Type B pancreatic cell (in vitro differentiated cells): ENCODE measurements around the gene RHEBL1. TPM values are rescaled to one million over a fixed set of nuclear protein-coding genes. Genes with fewer than 3 reads are reported as not detected.

Experiments used
- DNase-seq: peaks from one replicate; pipeline ENCODE4 v3.0.0; 2021; ENCODE audit warnings: mixed read lengths; ENCODE audit not compliant: unreplicated experiment; ENCODE audit errors: extremely low spot score
- H3K27ac Mint-ChIP-seq: 2 replicates; pipeline ENCODE4 v1.8.0; 2021; ENCODE audit warnings: mild to moderate bottlenecking, mixed read lengths
- H3K27me3 Mint-ChIP-seq: 2 replicates; pipeline ENCODE4 v1.8.0; 2021; ENCODE audit warnings: mixed read lengths
- H3K36me3 Mint-ChIP-seq: 2 replicates; pipeline ENCODE4 v1.8.0; 2021; ENCODE audit warnings: mixed read lengths
- H3K4me1 Mint-ChIP-seq: one replicate; pipeline ENCODE4 v1.8.0; 2021; ENCODE audit warnings: mixed read lengths; ENCODE audit not compliant: unreplicated experiment
- H3K4me3 Mint-ChIP-seq: 2 replicates; pipeline ENCODE4 v1.8.0; 2021; ENCODE audit warnings: mild to moderate bottlenecking, mixed read lengths
- H3K9me3 Mint-ChIP-seq: 2 replicates; pipeline ENCODE4 v1.8.0; 2021; ENCODE audit warnings: mixed read lengths
- total RNA-seq: library from RNA; stranded (reverse); gene quantifications from 2 replicates; pipeline ENCODE4 v1.2.1, GENCODE V29; 2021; ENCODE audit warnings: low replicate concordance
- TF ChIP-seq, protein P1 (sequence below): fragments of 200-600 bp; sonication (generic); conservative IDR thresholded peaks from 2 replicates; pipeline ENCODE4 v1.5.0; 2021; ENCODE audit warnings: antibody characterized with exemption, mild to moderate bottlenecking

RHEBL1 gene
- total RNA-seq, 1 donor from 2014 or later, result 1.8 TPM

DNA sequence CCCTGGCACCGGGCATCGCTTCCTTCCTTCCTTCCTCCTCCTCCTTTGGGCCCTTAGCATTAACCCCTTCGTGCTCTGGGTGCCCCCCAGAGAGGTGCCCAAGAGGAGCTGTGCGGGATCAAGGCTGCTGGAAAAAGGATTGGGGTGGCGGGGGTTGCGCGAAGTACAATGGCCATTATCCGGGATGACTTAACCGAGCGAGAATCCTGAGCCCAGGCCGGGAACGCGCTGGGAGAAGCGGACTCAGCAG, 22.0 kb upstream of the RHEBL1 start:
- no peak overlapping the region for H3K27ac Mint-ChIP-seq
- peak overlapping the region; percentile 81 for H3K4me3 Mint-ChIP-seq

DNA sequence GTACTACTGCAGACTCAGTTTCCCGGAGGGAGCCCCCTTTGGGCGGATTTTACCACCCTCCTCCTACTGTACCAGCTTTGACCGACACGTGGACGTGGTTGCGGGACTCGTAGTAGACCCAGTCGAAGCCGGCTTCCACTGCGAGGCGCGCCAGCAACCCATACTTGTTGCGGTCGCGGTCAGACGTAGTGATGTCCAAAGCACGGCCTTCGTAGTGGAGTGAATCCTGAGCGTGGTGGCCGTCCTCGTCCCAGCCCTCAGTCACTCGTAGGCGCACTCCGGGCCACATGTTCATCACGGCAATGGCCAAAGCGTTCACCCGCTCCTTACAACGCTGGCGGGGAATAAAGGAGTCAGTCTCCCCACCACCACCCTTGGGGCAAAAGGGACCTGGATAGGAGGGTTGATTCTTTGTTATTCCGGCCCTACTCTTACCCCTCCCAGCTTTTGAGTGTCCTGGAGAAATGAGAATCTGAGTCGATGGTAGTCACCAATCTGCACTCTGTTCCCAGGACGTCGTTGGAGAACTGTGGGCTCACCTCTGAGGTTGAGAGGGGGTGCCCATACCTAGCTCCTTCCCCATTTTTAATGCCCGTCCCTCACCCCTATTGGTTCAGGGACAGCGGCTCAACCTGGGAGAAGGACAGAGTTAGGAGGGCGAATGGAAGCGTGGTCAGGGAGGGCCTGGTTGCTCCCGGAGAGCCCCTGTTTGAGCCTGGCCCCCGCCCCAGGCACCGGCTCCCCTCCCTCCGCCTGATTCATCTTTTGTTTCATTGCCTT, 21.5 kb upstream of the RHEBL1 start:
- DNase-seq, result no peak
- no peak overlapping the region for H3K27ac Mint-ChIP-seq
- H3K27me3 Mint-ChIP-seq, result peaks cover 95% of the 10 kb centered on the region
- peaks cover 5% of the 10 kb centered on the region for H3K36me3 Mint-ChIP-seq
- peaks cover 9% of the 10 kb centered on the region for H3K4me1 Mint-ChIP-seq
- peak overlapping the region; percentile 81 for H3K4me3 Mint-ChIP-seq
- H3K9me3 Mint-ChIP-seq, result no peaks in the 10 kb centered on the region
- TF ChIP-seq, protein P1, sequence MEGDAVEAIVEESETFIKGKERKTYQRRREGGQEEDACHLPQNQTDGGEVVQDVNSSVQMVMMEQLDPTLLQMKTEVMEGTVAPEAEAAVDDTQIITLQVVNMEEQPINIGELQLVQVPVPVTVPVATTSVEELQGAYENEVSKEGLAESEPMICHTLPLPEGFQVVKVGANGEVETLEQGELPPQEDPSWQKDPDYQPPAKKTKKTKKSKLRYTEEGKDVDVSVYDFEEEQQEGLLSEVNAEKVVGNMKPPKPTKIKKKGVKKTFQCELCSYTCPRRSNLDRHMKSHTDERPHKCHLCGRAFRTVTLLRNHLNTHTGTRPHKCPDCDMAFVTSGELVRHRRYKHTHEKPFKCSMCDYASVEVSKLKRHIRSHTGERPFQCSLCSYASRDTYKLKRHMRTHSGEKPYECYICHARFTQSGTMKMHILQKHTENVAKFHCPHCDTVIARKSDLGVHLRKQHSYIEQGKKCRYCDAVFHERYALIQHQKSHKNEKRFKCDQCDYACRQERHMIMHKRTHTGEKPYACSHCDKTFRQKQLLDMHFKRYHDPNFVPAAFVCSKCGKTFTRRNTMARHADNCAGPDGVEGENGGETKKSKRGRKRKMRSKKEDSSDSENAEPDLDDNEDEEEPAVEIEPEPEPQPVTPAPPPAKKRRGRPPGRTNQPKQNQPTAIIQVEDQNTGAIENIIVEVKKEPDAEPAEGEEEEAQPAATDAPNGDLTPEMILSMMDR, result no peak

More for the DNA sequence above, 22.0 kb upstream of the RHEBL1 start:
- Mint-ChIP-seq H3K9me3 (no peaks in the 10 kb centered on the region), H3K36me3 (peaks cover 9% of the 10 kb centered on the region), H3K27me3 (peaks cover 93% of the 10 kb centered on the region), H3K4me1 (peaks cover 9% of the 10 kb centered on the region)
- no peak for DNase-seq
- TF ChIP-seq, protein P1, result no peak

DNA sequence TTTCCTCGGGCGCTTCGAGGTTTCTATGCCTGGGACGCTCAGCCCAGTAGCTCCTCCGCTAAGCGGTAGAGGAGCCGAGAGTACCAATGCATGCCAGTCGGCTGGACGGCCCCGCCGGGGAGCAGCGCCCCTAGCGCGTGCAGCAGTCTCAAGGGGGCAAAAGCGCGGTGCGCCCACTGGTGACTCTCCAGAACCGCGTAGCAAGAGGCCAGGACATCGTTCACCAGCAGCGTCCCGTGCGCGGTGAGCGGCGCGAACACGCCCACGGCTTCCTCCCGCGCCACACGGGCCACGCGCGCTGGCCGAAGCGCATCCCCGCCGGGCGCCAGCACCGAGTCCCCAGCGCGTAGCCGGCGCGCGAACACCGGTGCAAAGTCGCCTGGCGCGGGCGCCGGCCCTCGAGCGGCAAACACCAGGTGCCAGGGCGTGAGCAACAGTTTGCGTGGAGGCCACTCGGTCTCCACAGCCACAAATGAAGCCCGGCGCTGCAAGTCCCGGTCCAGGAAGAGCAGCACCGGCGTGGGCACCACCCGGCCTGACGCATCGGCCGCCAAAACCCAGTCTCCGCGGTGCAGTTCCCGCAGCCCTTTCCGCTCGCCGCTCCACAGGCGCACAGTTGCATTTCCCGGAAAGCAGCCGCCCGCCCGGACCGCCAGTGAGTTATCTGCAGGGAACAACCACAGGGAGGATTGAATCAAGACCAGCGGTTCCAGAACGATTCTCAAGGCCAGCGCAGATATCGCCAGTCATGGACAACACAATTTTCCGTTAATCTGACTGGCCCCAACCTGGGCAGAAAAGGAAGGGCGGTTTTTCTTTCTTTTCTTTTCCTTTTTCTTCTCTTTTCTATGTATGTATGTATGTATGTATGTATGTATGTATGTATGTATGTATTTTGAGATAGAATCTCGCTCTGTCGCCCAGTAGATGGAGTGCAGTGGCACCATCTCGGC, 20.3 kb upstream of the RHEBL1 start:
- no peaks in the 10 kb centered on the region for H3K36me3 Mint-ChIP-seq
- H3K9me3 Mint-ChIP-seq, result no peaks in the 10 kb centered on the region
- H3K4me1 Mint-ChIP-seq, result peaks cover 8% of the 10 kb centered on the region
- peaks cover 89% of the 10 kb centered on the region for H3K27me3 Mint-ChIP-seq
- TF ChIP-seq, protein P1, result peak; percentile 50
- H3K27ac Mint-ChIP-seq, result no peak overlapping the region
- H3K4me3 Mint-ChIP-seq, result peak overlapping the region; percentile 77
- DNase-seq, result no peak

DNA sequence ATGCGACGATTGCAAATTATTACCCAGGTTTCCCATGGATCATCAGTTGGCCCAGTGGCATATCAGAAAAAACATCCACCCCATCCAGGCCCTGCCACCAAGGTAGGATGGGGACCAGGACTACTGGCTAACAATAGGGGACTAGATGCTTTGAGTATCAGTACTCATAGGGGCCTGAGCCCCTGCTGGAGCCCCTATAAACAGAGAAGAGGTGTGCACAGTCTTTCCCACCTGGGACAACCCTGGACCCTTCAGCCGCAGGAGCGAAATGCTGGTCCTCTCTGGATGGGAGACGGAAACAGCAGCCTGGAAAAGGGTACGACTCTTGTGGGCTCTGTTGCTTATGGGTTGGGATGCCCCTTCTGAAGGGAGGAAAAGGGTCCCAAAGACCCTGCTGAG, 19.2 kb upstream of the RHEBL1 start:
- H3K4me3 Mint-ChIP-seq, result no peak overlapping the region
- no peaks in the 10 kb centered on the region for H3K36me3 Mint-ChIP-seq
- peaks cover 4% of the 10 kb centered on the region for H3K4me1 Mint-ChIP-seq
- no peak overlapping the region for H3K27ac Mint-ChIP-seq
- no peak for DNase-seq
- TF ChIP-seq, protein P1, result no peak
- H3K9me3 Mint-ChIP-seq, result no peaks in the 10 kb centered on the region
- peaks cover 83% of the 10 kb centered on the region for H3K27me3 Mint-ChIP-seq

GRCh38 chr12:49088150-49088931, 18.6 kb upstream of the RHEBL1 start:
- no peak overlapping the region for H3K27ac Mint-ChIP-seq
- H3K4me3 Mint-ChIP-seq, result peak overlapping the region; percentile 67
- H3K36me3 Mint-ChIP-seq, result no peaks in the 10 kb centered on the region
- peak; percentile 76 for DNase-seq
- TF ChIP-seq, protein P1, result peak; percentile 94
- H3K9me3 Mint-ChIP-seq, result no peaks in the 10 kb centered on the region
- peaks cover 77% of the 10 kb centered on the region for H3K27me3 Mint-ChIP-seq
- peaks cover 4% of the 10 kb centered on the region for H3K4me1 Mint-ChIP-seq
